ENCODE data around the gene SPEM2. TPM values are rescaled to one million over a fixed set of nuclear protein-coding genes. Genes with fewer than 3 reads are reported as not detected.

SPEM2 gene
- total RNA-seq, 4 donors from 2014 or later, result not detected

DNA sequence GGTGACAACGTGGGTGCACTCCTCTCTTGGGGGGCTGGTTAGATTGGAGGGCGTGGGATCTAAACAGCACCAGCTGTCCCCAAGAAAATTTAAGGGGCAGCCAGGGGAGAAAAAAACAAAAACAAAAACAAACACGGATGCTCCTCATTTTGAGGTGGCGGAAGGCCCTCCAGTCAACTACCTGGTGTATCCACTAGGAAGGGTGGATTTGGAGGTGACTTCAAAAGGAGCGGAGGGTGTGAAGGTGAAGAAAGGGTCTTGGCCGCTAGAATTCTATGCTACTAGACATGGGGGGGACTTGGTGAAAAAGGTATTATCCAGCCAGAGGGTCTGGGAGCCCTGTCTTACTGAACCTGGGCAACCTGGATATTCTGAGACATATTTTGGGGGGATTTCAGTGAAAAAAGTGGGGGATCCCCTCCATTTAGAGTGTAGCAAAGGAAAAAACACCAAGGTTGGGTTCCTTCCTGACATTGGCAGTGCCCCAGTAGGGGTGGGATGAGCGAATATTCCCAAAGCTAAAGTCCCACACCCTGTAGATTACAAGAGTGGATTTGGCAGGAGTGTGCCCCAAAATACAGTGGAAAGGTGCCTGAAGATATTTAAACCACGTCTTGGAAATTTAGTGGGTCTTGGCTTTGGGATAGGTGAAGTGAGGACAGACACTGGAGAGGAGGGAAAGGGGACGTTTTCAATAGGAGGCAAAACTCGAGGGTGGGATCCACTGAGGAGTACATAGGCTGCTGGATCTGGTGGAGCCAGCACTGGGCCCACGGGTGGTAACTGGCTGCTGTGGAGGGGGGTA, 13.4 kb downstream of the SPEM2 start:
- peaks cover 0 to 43% of the 10 kb centered on the region in 2 donors for H3K4me1 ChIP-seq
- peaks cover 0 to 23% of the 10 kb centered on the region in 2 donors for H3K27me3 ChIP-seq
- H3K27ac ChIP-seq, result peak overlapping the region; percentile 41 to 64
- no peak for DNase-seq
- H3K4me3 ChIP-seq, result peak overlapping the region in 1 of 2 donors; percentile 16
- no peaks in the 10 kb centered on the region for H3K36me3 ChIP-seq
- intact Hi-C loops (cut with DNase I; ENCODE audit: low total_unique reads), result loop anchor here (10.0 kb wide), 1 partner anchor 46 kb away; the partner anchor contains the start of genes POLR2A and SLC35G6
- no peaks in the 10 kb centered on the region for H3K9me3 ChIP-seq
- TF ChIP-seq, protein P1, sequence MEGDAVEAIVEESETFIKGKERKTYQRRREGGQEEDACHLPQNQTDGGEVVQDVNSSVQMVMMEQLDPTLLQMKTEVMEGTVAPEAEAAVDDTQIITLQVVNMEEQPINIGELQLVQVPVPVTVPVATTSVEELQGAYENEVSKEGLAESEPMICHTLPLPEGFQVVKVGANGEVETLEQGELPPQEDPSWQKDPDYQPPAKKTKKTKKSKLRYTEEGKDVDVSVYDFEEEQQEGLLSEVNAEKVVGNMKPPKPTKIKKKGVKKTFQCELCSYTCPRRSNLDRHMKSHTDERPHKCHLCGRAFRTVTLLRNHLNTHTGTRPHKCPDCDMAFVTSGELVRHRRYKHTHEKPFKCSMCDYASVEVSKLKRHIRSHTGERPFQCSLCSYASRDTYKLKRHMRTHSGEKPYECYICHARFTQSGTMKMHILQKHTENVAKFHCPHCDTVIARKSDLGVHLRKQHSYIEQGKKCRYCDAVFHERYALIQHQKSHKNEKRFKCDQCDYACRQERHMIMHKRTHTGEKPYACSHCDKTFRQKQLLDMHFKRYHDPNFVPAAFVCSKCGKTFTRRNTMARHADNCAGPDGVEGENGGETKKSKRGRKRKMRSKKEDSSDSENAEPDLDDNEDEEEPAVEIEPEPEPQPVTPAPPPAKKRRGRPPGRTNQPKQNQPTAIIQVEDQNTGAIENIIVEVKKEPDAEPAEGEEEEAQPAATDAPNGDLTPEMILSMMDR (IDR thresholded peaks at IDR 0.05), result no peak
- TF ChIP-seq POLR2A (IDR thresholded peaks at IDR 0.05), result no peak

DNA sequence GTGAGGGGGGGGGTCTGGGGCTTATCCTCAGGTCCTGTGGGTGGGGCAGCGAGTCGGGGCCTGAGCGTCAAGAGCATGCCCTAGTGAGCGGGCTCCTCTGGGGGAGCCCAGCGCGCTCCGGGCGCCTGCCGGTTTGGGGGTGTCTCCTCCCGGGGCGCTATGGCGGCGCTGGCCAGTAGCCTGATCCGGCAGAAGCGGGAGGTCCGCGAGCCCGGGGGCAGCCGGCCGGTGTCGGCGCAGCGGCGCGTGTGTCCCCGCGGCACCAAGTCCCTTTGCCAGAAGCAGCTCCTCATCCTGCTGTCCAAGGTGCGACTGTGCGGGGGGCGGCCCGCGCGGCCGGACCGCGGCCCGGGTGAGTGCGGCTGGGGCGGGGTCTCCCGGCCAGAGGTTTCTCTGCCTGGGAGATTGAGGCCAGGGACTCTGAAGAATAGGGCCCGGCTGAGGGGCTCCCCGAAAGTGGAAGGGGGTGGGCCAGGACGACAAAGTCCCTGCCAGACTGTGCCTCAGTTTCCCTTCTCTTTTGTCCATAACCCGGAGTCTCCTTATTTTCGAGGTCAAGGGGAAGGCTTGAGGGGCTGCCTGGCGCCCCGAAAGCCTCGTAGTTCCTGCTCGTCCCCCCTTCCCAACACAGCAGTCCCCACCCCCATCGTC, 14.2 kb downstream of the SPEM2 start, which contains the start of gene FGF11:
Gene FGF11, plus strand, starts transcription at position 51 of the 651 bp plus-strand sequence. Its CDS starts 109 bp downstream, at position 160.
- intact Hi-C loops (cut with DNase I; ENCODE audit: low total_unique reads), result loop anchor here (10.0 kb wide), 1 partner anchor 45 kb away; the partner anchor contains the start of genes POLR2A and SLC35G6
- DNase-seq, result no peak
- Histone ChIP-seq H3K4me3 (peak within 1 kb of the TSS; percentile 17 to 19), H3K27ac (peak within 1 kb of the TSS; percentile 41 to 64), H3K27me3 (peaks cover 0 to 23% of the 10 kb centered on the region in 2 donors), H3K36me3 (no peaks in the 10 kb centered on the region), H3K4me1 (peaks cover 0 to 43% of the 10 kb centered on the region in 2 donors), H3K9me3 (no peaks in the 10 kb centered on the region)
- TF ChIP-seq POLR2A (IDR thresholded peaks at IDR 0.05), result no peak
- TF ChIP-seq, protein P1 (IDR thresholded peaks at IDR 0.05), result no peak

DNA sequence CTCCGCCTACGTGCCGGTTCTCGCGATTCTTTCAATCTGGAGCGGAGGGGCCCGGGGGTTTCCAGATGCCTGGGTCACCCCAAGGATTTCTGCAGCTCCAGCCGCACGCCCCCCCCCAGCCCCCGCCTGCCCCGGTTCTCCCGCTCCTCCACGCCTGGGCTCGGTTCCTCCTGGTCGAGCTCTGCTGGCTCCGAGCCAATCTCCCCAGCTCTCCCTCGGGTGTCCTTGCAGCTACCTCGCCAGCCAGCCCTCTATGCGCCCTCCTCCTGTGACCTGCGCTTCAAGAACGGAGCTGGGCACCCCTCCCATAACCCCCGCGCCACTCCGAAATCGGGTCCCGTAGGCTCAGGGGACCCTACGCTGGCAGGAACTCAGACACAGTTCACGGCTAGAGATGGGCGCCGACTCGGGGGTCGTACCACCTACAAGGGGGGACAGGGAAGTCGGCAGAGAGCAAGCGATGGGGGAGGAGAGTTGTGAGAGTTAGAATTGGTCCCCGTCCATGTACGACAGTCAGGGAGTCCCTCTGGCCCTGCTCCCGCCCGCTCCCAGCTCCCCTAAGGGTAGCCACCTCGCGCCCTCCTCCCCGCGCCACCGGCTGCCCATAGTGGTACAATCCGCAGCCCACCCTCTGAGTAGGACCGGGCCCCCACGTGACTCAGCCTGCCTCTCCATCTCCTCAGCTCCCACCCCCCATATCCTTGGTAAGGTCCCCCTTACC, 14.9 kb downstream of the SPEM2 start:
- Histone ChIP-seq H3K9me3 (no peaks in the 10 kb centered on the region), H3K27me3 (peaks cover 0 to 23% of the 10 kb centered on the region in 2 donors), H3K36me3 (no peaks in the 10 kb centered on the region), H3K27ac (peak overlapping the region; percentile 12 to 36), H3K4me3 (peak overlapping the region; percentile 17 to 19), H3K4me1 (peaks cover 0 to 48% of the 10 kb centered on the region in 2 donors)
- peak; percentile 40 to 67 for DNase-seq
- intact Hi-C loops (cut with DNase I; ENCODE audit: low total_unique reads), result no loop called here
- TF ChIP-seq, protein P1 (IDR thresholded peaks at IDR 0.05), result no peak
- no peak for TF ChIP-seq POLR2A (IDR thresholded peaks at IDR 0.05)

DNA sequence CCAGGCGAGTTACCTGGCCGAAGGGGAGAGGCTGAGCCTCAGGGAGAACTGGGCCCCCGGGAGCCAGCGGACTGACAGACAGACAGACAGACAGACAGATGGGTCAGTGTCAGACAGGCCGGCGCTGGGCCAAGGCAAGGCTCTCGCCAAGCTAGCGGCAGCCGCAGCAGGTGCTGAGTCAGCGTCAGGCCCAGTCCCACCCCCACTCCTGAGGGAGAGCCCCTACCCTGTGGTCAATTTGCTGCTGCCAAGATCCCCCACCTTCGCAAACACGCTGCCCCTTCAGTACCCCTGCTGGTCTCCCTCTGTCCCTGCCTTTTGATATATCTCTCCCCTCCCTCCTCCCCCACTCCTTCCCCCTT, 15.4 kb downstream of the SPEM2 start:
- Histone ChIP-seq H3K27ac (peak overlapping the region; percentile 12 to 36), H3K27me3 (peaks cover 0 to 27% of the 10 kb centered on the region in 2 donors), H3K36me3 (no peaks in the 10 kb centered on the region), H3K4me1 (peaks cover 0 to 44% of the 10 kb centered on the region in 2 donors), H3K9me3 (no peaks in the 10 kb centered on the region), H3K4me3 (no peak overlapping the region)
- peak in 1 of 2 donors; percentile 38 for DNase-seq
- intact Hi-C loops (cut with DNase I; ENCODE audit: low total_unique reads), result no loop called here
- TF ChIP-seq, protein P1 (IDR thresholded peaks at IDR 0.05), result no peak
- TF ChIP-seq POLR2A (IDR thresholded peaks at IDR 0.05), result no peak
